HG02938 (cell line): ENCODE measurements around the gene TRMT2B.
"Not testable (repeated sequence)": the region's sequence is repeated elsewhere in the genome, so short reads cannot be mapped to it uniquely, and the experiment has no call there.

Experiments
- ATAC-seq: cut with Tn5 transposase; IDR thresholded peaks from one replicate; pipeline ENCODE4 v1.9.1; 2021; ENCODE audit warnings: mild to moderate bottlenecking, moderate library complexity; ENCODE audit not compliant: unreplicated experiment

Gene TRMT2B, protein sequence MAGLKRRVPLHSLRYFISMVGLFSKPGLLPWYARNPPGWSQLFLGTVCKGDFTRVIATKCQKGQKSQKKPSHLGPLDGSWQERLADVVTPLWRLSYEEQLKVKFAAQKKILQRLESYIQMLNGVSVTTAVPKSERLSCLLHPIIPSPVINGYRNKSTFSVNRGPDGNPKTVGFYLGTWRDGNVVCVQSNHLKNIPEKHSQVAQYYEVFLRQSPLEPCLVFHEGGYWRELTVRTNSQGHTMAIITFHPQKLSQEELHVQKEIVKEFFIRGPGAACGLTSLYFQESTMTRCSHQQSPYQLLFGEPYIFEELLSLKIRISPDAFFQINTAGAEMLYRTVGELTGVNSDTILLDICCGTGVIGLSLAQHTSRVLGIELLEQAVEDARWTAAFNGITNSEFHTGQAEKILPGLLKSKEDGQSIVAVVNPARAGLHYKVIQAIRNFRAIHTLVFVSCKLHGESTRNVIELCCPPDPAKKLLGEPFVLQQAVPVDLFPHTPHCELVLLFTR

GRCh38 chrX:101051549-101052302, at the start of gene TRMT2B:
Gene TRMT2B (minus strand): TSS chrX:101052111. CDS start chrX:101042289, 9,822 bp downstream.
- ATAC-seq = peak; percentile 92

DNA sequence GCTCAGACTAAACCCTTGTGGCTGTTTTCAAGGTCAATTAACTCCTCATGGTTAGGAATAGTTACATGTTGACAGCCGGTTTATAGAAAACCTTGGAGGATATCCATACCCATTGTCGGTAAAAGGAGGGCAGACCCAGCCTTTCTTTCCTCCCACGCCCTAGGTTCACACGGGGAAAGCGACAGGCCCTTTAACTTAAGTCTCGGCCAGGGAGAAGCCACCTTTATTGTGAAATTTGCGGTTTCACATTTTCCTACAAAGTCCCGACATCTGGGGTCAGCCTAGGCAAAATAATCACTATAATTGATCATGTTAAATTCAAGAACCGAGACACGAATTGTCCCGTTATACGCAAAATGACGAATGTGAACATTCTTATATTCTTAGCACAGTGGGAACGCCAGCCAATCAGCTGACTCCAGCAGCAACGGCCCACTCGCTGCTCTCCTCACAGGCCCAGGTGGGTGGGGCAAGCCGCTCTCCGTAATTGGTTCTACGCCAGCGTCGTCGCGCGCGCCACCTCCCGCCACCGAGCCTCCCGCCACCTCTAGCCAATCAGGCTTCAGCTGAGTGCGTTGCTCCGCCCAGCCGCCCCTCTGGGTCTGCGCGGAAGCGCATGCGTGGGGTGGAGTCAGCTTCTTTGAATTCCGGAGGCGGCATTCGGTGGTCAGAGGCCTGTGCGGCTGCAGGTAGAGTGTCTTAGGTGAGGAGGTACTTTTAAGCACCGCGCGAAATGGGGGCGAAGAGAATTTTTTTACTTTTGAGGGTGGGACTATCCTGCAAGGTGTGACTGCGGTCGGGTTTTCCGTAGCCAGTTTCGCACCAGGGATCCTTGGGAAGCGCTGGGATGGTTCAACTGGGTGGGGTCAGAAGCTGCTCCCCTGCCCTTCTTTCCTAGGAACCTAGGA, 45.9 kb upstream of the TRMT2B start, which contains the start of gene CENPI:
CENPI (plus strand) TSS at position 659 of the 908 bp plus-strand sequence. CDS start 2,867 bp downstream, outside the sequence.
- ATAC-seq = peak; percentile 99

DNA sequence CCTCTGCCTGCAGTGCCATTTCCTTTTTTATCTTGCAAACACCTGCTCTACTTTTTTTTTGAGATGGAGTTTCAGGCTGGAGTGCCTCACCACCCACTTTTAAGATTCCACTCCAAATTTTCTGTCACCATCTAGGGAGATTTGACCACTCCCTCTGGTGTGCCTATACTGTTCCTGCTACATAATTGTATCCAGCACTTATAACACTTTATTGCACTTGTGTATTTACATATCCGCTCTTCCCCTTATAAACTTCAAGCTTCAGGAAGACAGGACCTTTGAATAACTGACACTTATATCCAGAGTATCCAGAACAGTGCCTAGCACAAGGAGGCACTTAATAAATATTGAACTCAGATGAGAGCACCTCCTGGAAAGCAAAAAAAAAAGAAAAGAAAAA, 39.9 kb upstream of the TRMT2B start:
- no peak for ATAC-seq

DNA sequence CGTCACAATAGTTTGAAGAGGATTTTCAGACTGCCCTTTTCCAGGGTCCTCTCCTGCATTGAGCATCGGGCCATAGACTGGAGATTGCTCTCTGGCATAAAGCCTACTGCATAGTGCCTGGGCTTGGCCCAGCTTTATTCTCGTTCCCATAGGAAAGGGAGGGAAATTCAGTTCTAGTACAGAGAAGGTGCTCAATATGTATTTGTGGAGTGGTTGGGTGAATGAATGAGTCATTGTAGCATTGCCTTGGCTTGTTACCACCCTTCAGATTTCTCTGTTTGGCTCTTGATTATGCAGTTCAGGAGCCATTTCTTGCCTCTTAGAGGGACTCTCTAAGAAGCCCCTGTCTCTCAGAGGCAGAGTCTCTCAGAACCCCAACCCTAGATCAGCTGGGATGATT, 29.3 kb upstream of the TRMT2B start:
- no peak for ATAC-seq

DNA sequence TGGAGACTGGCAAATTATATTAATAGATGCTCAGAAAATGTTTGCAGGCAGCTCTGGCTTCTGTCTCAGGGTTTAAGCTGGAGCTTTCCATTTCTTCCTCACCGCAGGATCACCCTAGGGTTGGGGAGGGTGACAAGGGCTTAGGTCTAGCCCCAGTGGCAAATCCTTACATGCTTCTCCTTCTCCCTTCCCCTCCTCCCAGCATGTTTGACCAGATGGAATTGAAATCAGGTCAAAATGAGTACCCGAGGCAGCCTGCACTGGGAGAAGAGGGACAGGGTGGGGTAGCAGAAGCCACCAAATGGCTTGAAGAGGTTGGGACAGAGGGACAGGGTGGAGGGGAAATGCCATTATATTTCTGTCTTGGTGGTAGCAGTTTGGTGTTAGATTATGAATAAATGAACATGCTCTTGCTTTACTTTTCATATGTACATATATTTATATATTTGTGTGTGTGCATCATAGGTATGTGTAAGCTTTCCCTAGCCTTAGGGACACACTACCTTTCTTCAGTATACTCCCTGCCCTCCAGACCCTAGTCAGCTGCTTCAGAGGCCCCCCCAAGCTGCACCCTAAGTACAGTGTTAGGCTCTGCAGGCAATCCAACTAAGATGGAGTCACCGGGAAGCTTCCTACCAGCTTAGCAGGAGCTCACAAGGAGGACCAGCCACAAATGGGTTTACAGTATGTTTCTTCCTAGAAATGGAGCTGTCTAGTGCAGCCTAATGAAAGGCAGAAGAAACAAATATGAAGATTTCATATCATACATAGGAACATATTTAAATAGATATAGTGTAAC, 28.6 kb upstream of the TRMT2B start:
- no peak for ATAC-seq

- no peak for ATAC-seq
These were observed 27.9 kb upstream of the TRMT2B start for GRCh38 chrX:101079736-101080270.

DNA sequence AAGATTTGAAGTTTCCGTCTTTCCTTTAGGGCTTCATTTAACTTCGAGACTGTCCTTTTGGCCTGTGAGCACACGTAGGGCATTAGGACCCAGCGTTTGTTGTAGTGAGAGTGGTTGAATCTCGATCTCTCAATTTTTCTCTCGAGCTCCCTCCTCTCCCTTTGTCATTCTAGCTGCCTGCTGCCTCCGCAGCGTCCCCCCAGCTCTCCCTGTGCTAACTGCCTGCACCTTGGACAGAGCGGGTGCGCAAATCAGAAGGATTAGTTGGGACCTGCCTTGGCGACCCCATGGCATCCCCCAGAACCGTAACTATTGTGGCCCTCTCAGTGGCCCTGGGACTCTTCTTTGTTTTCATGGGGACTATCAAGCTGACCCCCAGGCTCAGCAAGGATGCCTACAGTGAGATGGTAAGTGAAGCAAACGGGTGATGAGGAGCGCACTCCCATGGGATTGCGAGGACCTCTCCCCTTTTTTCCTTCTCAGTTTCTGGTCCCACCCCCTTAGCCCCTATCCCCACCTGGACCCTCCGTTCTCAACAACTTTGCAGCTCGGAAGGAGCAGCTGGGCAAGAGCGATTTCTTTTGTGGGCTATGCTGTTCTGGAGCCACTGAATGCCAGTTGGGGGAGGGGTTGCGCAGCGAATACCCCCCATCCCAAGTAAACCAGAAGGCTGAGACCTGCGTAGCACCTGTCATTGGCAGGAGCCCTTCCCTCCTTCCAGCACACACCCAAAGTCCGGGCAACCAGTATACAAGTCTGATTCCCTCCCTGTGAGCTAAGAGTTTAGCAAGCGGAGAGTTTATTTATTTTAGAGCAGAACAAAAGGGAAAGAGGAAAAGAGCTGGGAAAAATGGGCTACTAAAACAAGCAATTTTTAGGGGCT, 27.0 kb upstream of the TRMT2B start, which contains the start of gene TMEM35A:
TMEM35A (plus strand) TSS at position 164 of the 883 bp plus-strand sequence; CDS start at position 288, 124 bp downstream.
- no peak for ATAC-seq

- no peak for ATAC-seq
These were observed 19.7 kb upstream of the TRMT2B start for GRCh38 chrX:101071582-101071981.

GRCh38 chrX:101062176-101062575, 10.3 kb upstream of the TRMT2B start:
- ATAC-seq = no peak

DNA sequence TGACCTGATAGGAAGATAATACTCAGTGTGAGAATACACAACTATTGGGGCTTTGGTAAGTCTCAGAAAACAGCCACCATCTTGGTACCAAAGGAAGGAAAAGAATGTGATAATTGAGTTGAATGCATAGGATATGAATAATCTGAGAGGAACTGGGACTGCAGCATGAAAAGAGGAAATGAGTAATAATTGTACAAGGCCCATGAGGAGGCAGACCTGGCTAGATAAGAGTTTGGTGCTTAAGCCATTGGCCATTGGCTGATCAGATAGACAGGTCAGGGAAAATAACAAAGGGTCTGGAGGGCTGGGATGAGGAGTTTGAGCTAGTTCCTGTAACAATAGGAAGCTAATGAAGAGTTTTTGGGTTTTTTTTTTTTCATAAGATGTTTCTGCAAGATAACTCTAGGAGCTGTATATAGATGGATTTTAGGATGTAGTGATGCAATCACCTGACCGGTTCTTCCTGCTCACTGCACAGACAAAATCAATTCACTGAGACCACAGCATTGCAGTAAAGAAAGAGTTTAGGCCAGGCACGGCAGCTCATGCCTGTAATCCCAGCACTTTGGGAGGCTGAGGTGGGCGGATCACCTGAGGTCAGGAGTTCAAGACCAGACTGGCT, 5.3 kb upstream of the TRMT2B start:
- ATAC-seq = peak; percentile 90

DNA sequence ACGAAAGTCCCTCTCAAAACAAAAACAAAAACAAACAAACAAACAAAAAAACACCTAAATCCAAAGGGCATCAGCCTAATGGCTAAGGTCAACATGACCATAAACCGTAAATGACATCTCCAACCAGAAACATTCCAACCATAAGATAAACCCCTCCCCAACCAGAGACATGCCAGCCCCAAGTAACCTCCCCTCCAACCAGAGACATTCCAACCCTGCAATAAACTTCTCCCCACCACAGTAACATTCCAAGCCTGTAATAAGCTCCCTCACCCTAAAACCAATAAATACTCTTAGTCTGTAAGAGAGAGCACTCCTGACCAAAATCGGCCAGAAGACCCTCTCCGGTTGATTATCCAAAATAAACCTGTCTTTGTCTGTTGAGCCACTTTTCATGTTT, 4.6 kb upstream of the TRMT2B start:
- not testable (repeated sequence) for ATAC-seq

- no peak for ATAC-seq
These were observed 760 bp downstream of the TRMT2B start for GRCh38 chrX:101051153-101051548.

GRCh38 chrX:101040197-101040596, 11.7 kb downstream of the TRMT2B start:
- no peak for ATAC-seq

DNA sequence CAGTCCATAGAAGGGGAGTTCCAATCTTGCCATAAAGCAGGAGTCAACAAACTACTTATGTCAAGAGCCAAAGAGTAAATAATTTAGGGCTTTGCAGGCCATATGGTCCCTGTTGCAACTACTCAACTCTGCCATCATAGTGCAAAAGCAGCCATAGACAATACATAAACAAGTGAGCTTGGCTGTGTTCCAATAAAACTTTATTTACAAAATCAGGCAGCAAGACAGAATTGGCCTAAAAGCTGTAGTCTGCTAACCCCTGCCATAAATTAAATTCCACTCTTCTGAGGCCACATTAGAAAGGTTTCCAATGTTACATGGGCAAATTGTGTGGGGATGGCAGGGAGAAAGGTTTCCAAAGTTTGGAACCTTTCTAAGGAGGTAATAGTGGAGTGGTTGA, 14.7 kb downstream of the TRMT2B start:
- ATAC-seq = no peak

DNA sequence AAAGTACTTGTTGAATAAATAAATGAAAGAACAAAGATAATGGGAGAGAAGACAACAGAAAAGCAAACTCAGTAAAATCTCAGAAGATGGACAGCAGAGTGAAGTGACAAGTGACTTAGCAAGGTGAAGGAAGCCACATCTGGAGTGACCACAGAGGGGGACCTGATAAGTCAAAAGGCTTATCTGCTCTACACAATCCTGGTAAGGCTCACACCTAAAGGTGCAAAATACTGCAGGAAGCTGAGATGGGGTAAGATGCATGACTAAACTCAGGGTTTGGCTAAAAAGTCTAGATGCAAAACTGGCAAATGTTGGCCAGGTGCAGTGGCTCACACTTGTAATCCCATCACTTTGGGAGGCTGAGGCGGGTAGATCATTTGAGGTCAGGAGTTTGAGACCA, 22.2 kb downstream of the TRMT2B start:
- no peak for ATAC-seq

- ATAC-seq = no peak
These were observed 23.3 kb downstream of the TRMT2B start for GRCh38 chrX:101028562-101028961.

DNA sequence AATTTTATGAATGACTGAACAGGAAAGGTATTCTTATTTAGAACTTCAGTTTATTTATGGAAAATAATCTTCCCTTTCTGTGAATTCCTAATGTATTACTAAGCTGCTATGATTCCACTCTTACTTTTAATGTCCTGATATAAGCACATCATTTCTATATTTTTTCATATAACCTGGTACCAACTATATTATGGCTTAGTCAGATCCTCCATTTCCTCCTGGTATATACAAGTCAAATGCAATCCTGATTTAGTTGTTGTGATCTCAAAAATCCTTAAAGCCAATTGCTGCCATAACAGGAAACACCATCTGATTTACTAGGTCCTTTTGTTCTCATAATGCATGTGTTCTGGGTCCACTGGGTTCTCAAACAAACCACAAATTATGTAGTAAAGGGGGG, 26.8 kb downstream of the TRMT2B start:
- ATAC-seq = no peak

GRCh38 chrX:101022020-101022419, 29.9 kb downstream of the TRMT2B start:
- ATAC-seq = no peak
